Loucy (cell line): Measurements from ENCODE around the gene FEZF2.

Experiments
- H2AFZ ChIP-seq: fragments of 200-600 bp; sonication (generic); 2 replicates; pipeline ENCODE4 v1.6.0; 2016; ENCODE audit warnings: antibody characterized with exemption, mild to moderate bottlenecking, low read length, moderate library complexity
- H3F3A ChIP-seq: fragments of 200-600 bp; 2 replicates; pipeline ENCODE4 v1.6.0; 2016; ENCODE audit warnings: antibody characterized with exemption, low read depth, mild to moderate bottlenecking
- H3K27me3 ChIP-seq: fragments of 200-600 bp; sonication (generic); 2 replicates; pipeline ENCODE4 v1.6.1; 2014; ENCODE audit warnings: low read length, mild to moderate bottlenecking; ENCODE audit not compliant: insufficient read depth, poor library complexity, severe bottlenecking
- H3K36me3 ChIP-seq: fragments of 200-600 bp; sonication (generic); 2 replicates; pipeline ENCODE4 v1.6.1; 2016; ENCODE audit warnings: low read length; ENCODE audit not compliant: insufficient read depth
- H3K4me1 ChIP-seq: fragments of 200-600 bp; sonication (generic); 2 replicates; pipeline ENCODE4 v1.5.1; 2014; ENCODE audit warnings: low read length, mild to moderate bottlenecking; ENCODE audit not compliant: insufficient read depth, poor library complexity, severe bottlenecking
- H3K4me2 ChIP-seq: fragments of 200-600 bp; sonication (generic); 2 replicates; pipeline ENCODE4 v1.6.0; 2014; ENCODE audit warnings: antibody characterized with exemption, low read length, low read depth, mild to moderate bottlenecking; ENCODE audit not compliant: poor library complexity, severe bottlenecking
- H3K4me3 ChIP-seq: fragments of 200-600 bp; sonication (generic); 2 replicates; pipeline ENCODE4 v1.5.1; 2014; ENCODE audit warnings: low read length, mild to moderate bottlenecking, mixed read lengths; ENCODE audit not compliant: poor library complexity, severe bottlenecking
- H3K79me2 ChIP-seq: fragments of 200-600 bp; sonication (generic); 2 replicates; pipeline ENCODE4 v1.6.1; 2014; ENCODE audit warnings: low read length; ENCODE audit not compliant: insufficient read depth
- H3K9ac ChIP-seq: fragments of 200-600 bp; sonication (generic); 2 replicates; pipeline ENCODE4 v1.6.0; 2014; ENCODE audit warnings: mild to moderate bottlenecking, low read depth, low read length, moderate library complexity; ENCODE audit not compliant: poor library complexity, severe bottlenecking
- H3K9me2 ChIP-seq: fragments of 200-600 bp; sonication (generic); replicated peaks from 2 replicates; pipeline ENCODE4 v1.6.1; 2016; ENCODE audit warnings: low read depth, low read length, mixed read lengths
- H3K9me3 ChIP-seq: fragments of 200-600 bp; sonication (generic); 2 replicates; pipeline ENCODE4 v1.6.1; 2014; ENCODE audit warnings: mild to moderate bottlenecking, antibody characterized with exemption, low read length, low read depth; ENCODE audit not compliant: insufficient read depth
- H4K20me1 ChIP-seq: fragments of 200-600 bp; sonication (generic); 2 replicates; pipeline ENCODE4 v1.6.0; 2014; ENCODE audit warnings: antibody characterized with exemption, low read length, mild to moderate bottlenecking; ENCODE audit not compliant: insufficient read depth, poor library complexity, severe bottlenecking
- CTCF ChIP-seq: fragments of 200-600 bp; sonication (generic); conservative IDR thresholded peaks from 2 replicates; pipeline ENCODE4 v1.5.1; 2014; ENCODE audit warnings: mild to moderate bottlenecking, antibody characterized with exemption, low read length
- EZH2phosphoT487 ChIP-seq: fragments of 200-600 bp; IDR thresholded peaks from 2 replicates; pipeline ENCODE4 v1.6.1; 2018; ENCODE audit warnings: antibody characterized with exemption, mild to moderate bottlenecking, moderate library complexity, borderline replicate concordance

FEZF2 gene

DNA sequence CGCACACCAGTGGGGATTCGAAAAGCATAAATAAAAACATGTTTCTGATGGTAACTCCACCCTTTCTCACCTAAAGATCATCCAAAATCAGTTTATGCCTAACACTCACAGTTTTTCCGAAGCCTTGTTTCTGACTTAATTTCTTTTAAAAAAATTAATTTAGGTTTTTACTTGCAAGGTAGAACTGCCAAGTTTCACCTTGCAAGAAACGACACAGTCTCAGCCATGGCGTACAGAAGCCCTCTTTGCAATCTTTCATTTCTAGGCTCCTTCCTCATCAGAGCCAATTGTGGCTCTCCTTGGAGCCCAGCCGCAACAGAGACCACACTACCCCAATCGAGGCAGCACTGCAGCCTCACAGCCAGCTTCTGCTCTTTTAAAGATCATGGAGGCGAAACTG, 31.0 kb upstream of the FEZF2 start:
- H3K4me2 ChIP-seq, result no peak overlapping the region
- H2AFZ ChIP-seq, result no peak overlapping the region
- H3K4me3 ChIP-seq, result no peak overlapping the region
- H3K9me2 ChIP-seq, result no peaks in the 10 kb centered on the region
- no peaks in the 10 kb centered on the region for H3K36me3 ChIP-seq
- no peaks in the 10 kb centered on the region for H3K27me3 ChIP-seq
- H3K9ac ChIP-seq, result no peak overlapping the region
- no peaks in the 10 kb centered on the region for H3K9me3 ChIP-seq
- no peaks in the 10 kb centered on the region for H3F3A ChIP-seq
- no peaks in the 10 kb centered on the region for H4K20me1 ChIP-seq
- H3K79me2 ChIP-seq, result no peaks in the 10 kb centered on the region
- H3K4me1 ChIP-seq, result no peaks in the 10 kb centered on the region
- TF ChIP-seq CTCF (no peak), EZH2phosphoT487 (no peak)

GRCh38 chr3:62403765-62404164, 30.4 kb upstream of the FEZF2 start:
- H3K9ac ChIP-seq, result no peak overlapping the region
- H3K4me2 ChIP-seq, result no peak overlapping the region
- no peak overlapping the region for H2AFZ ChIP-seq
- H3K9me2 ChIP-seq, result no peaks in the 10 kb centered on the region
- no peaks in the 10 kb centered on the region for H3K36me3 ChIP-seq
- no peaks in the 10 kb centered on the region for H4K20me1 ChIP-seq
- H3K27me3 ChIP-seq, result no peaks in the 10 kb centered on the region
- TF ChIP-seq EZH2phosphoT487, result no peak
- TF ChIP-seq CTCF, result no peak
- H3F3A ChIP-seq, result no peaks in the 10 kb centered on the region
- H3K9me3 ChIP-seq, result no peaks in the 10 kb centered on the region
- H3K4me1 ChIP-seq, result no peaks in the 10 kb centered on the region
- no peaks in the 10 kb centered on the region for H3K79me2 ChIP-seq
- H3K4me3 ChIP-seq, result no peak overlapping the region

DNA sequence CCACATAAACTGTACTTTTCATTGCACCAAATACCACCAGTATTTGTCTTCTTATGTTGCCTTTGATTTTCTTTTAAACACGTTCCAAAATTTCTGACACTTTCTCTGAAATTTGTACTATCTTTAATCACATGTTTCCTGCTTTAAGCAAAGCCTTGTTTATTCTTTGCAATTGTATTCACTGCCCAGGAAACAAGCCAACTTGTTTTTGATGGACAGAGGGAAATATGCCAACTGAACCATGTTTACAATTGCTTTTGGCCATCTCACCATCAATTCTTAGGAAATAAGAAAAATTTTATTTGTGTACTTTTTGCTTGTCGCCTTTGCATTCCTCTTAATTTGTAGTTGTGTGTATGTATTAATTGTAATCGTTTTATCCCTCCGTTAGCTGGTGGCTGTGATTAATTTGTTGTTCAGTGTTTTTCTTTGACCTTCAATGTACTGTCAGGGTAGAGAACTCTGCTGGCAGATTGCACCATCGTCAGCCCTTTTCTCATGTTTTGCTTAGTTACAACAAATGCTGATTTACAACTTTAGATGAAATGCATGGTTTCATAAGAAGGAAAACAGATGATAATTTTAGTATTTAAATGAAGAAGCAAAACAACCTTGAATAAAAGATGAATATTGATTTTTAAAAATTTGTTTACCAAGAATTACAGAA, 19.4 kb upstream of the FEZF2 start:
- TF ChIP-seq EZH2phosphoT487 (no peak), CTCF (no peak)
- no peaks in the 10 kb centered on the region for H3K79me2 ChIP-seq
- H2AFZ ChIP-seq, result no peak overlapping the region
- H3K9ac ChIP-seq, result no peak overlapping the region
- H3K9me2 ChIP-seq, result no peaks in the 10 kb centered on the region
- no peaks in the 10 kb centered on the region for H3K27me3 ChIP-seq
- H3K4me1 ChIP-seq, result no peaks in the 10 kb centered on the region
- H3K4me2 ChIP-seq, result no peak overlapping the region
- no peak overlapping the region for H3K4me3 ChIP-seq
- no peaks in the 10 kb centered on the region for H3F3A ChIP-seq
- no peaks in the 10 kb centered on the region for H3K9me3 ChIP-seq
- no peaks in the 10 kb centered on the region for H4K20me1 ChIP-seq
- H3K36me3 ChIP-seq, result no peaks in the 10 kb centered on the region
